Measurements from ENCODE around the gene PPP1R14B. TPM values are rescaled to one million over a fixed set of nuclear protein-coding genes. Genes with fewer than 3 reads are reported as not detected.

PPP1R14B gene
- total and polyA plus RNA-seq, 2 of the 13 experiments (the other 11 are each of a cell fraction or from before 2014, with no cell fraction given) = 110 to 148 TPM

- TF ChIP-seq THAP9 (CRISPR knock-in tag; IDR thresholded peaks at IDR 0.05; ENCODE audit: borderline replicate concordance) (no peak), ZNF878 (CRISPR knock-in tag; IDR thresholded peaks at IDR 0.05) (no peak; the same call in 1 of the 2 replicates), PRMT3 (CRISPR knock-in tag; IDR thresholded peaks at IDR 0.05; ENCODE audit: borderline replicate concordance, low read depth) (no peak), DR1 (CRISPR knock-in tag; IDR thresholded peaks at IDR 0.05) (peak; percentile 83), CSRNP1 (CRISPR knock-in tag; IDR thresholded peaks at IDR 0.05) (peak; percentile 26), ZSCAN12 (CRISPR knock-in tag; IDR thresholded peaks at IDR 0.05) (no peak; the same call in none of the 2 replicates), GATA4 (IDR thresholded peaks at IDR 0.05; ENCODE audit: borderline replicate concordance, low read depth) (peak; percentile 77), ZNF83 (CRISPR knock-in tag; IDR thresholded peaks at IDR 0.05; ENCODE audit: borderline replicate concordance) (no peak), SP1 (IDR thresholded peaks at IDR 0.05) (no peak), SP1 (CRISPR knock-in tag; IDR thresholded peaks at IDR 0.05) (peak; percentile 75; the same call in 1 of the 2 replicates), RXRA (CRISPR knock-in tag; IDR thresholded peaks at IDR 0.05) (peak; percentile 81), ZNF775 (CRISPR knock-in tag; IDR thresholded peaks at IDR 0.05; ENCODE audit: borderline replicate concordance) (no peak), MYPOP (CRISPR knock-in tag; IDR thresholded peaks at IDR 0.05) (peak; percentile 84), ZNF572 (CRISPR knock-in tag; IDR thresholded peaks at IDR 0.05) (no peak)
- TF ChIP-seq, protein P1, sequence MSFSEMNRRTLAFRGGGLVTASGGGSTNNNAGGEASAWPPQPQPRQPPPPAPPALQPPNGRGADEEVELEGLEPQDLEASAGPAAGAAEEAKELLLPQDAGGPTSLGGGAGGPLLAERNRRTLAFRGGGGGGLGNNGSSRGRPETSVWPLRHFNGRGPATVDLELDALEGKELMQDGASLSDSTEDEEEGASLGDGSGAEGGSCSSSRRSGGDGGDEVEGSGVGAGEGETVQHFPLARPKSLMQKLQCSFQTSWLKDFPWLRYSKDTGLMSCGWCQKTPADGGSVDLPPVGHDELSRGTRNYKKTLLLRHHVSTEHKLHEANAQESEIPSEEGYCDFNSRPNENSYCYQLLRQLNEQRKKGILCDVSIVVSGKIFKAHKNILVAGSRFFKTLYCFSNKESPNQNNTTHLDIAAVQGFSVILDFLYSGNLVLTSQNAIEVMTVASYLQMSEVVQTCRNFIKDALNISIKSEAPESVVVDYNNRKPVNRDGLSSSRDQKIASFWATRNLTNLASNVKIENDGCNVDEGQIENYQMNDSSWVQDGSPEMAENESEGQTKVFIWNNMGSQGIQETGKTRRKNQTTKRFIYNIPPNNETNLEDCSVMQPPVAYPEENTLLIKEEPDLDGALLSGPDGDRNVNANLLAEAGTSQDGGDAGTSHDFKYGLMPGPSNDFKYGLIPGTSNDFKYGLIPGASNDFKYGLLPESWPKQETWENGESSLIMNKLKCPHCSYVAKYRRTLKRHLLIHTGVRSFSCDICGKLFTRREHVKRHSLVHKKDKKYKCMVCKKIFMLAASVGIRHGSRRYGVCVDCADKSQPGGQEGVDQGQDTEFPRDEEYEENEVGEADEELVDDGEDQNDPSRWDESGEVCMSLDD (CRISPR knock-in tag; IDR thresholded peaks at IDR 0.05; ENCODE audit: borderline replicate concordance) = no peak; the same call in 1 of the 2 replicates
- TF ChIP-seq, protein P2, sequence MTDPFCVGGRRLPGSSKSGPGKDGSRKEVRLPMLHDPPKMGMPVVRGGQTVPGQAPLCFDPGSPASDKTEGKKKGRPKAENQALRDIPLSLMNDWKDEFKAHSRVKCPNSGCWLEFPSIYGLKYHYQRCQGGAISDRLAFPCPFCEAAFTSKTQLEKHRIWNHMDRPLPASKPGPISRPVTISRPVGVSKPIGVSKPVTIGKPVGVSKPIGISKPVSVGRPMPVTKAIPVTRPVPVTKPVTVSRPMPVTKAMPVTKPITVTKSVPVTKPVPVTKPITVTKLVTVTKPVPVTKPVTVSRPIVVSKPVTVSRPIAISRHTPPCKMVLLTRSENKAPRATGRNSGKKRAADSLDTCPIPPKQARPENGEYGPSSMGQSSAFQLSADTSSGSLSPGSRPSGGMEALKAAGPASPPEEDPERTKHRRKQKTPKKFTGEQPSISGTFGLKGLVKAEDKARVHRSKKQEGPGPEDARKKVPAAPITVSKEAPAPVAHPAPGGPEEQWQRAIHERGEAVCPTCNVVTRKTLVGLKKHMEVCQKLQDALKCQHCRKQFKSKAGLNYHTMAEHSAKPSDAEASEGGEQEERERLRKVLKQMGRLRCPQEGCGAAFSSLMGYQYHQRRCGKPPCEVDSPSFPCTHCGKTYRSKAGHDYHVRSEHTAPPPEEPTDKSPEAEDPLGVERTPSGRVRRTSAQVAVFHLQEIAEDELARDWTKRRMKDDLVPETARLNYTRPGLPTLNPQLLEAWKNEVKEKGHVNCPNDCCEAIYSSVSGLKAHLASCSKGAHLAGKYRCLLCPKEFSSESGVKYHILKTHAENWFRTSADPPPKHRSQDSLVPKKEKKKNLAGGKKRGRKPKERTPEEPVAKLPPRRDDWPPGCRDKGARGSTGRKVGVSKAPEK (CRISPR knock-in tag; IDR thresholded peaks at IDR 0.05; ENCODE audit: borderline replicate concordance) = no peak
These were observed 6.1 kb downstream of the PPP1R14B start, which contains the start of gene FKBP2 (continued) for GRCh38 chr11:64240435-64241240.

Measured in HepG2 (cell line).